Spleen (tissue), 7 donors: ENCODE results near the gene SLC27A1.

ENCODE experiments used
- POLR2A ChIP-seq, 3 donors: fragments of 450-650 bp; IDR thresholded peaks; one replicate each; pipeline ENCODE4 v1.5.1; 2017; ENCODE audit warnings: antibody characterized with exemption in 3 of 3, mild to moderate bottlenecking in 1 of 3
- POLR2AphosphoS5 ChIP-seq, 3 donors: sonication (generic); formaldehyde crosslinking; IDR thresholded peaks; one replicate each; pipeline ENCODE4 v1.5.1; 2017; ENCODE audit warnings: antibody characterized with exemption in 3 of 3
- TF ChIP-seq, protein P1 (sequence below), 11 experiments: fragments of 200-600 bp in 7 of 11; fragments of 450-650 bp in 4 of 11; sonication (generic) in 4 of 11; IDR thresholded peaks in 8 of 11; conservative IDR thresholded peaks in 3 of 11; 1 replicate in 7 of 11; 2 replicates in 4 of 11; pipeline versions ENCODE4 v1.4.0 to v1.8.0; 2016 to 2021; ENCODE audit warnings: antibody characterized with exemption in 11 of 11, inconsistent platforms in 4 of 11, mild to moderate bottlenecking in 1 of 11
- donor health status: DM: no; HTN: no; CAD: no; lungs with moderate emphysema.
- donor health status: DM: no; HTN: no; CAD: no.
- donor health status: DM: no; HTN: no; CAD: no.

DNA sequence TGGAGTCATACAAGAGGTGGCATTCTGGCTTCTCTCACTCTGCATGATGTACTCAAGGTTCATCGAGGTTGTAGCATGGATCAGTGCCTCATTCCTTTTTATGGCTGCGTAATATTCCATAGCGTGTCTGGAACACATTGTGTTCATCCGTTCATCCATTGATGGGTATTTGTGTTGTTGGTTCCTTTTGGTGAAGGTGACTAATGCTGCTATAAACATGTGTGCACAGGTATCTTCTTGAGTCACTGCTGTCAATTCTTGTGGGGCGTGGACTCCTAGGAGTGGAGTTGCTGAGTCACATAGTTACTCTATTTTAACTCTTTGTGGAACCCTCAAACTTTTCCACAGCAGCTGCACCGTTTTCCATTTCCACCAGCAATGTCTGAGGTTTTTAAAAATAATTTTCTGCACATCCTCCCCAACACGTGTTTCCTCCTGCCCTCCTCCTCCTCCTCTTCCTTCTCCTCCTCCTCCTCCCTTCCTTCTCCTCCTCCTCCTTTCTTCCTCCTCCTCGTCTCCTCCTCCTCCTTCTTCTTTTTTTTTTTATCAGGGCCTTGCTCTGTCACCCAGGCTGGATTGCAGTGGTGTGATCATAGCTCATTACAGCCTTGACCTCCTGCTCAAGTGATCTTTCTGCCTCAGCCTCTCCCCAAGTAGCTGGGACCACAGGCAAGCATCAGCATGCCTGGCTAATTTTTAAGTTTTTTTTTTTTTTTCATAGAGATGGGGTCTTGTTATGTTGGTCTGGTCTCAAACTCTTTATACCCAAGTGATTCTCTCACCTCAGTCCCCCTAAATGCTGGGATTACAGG lies 19.9 kb upstream of the SLC27A1 start:
- TF ChIP-seq, protein P1, sequence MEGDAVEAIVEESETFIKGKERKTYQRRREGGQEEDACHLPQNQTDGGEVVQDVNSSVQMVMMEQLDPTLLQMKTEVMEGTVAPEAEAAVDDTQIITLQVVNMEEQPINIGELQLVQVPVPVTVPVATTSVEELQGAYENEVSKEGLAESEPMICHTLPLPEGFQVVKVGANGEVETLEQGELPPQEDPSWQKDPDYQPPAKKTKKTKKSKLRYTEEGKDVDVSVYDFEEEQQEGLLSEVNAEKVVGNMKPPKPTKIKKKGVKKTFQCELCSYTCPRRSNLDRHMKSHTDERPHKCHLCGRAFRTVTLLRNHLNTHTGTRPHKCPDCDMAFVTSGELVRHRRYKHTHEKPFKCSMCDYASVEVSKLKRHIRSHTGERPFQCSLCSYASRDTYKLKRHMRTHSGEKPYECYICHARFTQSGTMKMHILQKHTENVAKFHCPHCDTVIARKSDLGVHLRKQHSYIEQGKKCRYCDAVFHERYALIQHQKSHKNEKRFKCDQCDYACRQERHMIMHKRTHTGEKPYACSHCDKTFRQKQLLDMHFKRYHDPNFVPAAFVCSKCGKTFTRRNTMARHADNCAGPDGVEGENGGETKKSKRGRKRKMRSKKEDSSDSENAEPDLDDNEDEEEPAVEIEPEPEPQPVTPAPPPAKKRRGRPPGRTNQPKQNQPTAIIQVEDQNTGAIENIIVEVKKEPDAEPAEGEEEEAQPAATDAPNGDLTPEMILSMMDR (IDR thresholded peaks at IDR 0.05 in 8 of 11, conservative IDR thresholded peaks at IDR 0.05 in 3 of 11), result no peak
- TF ChIP-seq POLR2A (IDR thresholded peaks at IDR 0.05), result no peak
- TF ChIP-seq POLR2AphosphoS5 (IDR thresholded peaks at IDR 0.05), result no peak
